ENCODE measurements around the gene RNF224.
"Not testable (repeated sequence)": the region's sequence is repeated elsewhere in the genome, so short reads cannot be mapped to it uniquely, and the experiment has no call there.

The RNF224 gene

DNA sequence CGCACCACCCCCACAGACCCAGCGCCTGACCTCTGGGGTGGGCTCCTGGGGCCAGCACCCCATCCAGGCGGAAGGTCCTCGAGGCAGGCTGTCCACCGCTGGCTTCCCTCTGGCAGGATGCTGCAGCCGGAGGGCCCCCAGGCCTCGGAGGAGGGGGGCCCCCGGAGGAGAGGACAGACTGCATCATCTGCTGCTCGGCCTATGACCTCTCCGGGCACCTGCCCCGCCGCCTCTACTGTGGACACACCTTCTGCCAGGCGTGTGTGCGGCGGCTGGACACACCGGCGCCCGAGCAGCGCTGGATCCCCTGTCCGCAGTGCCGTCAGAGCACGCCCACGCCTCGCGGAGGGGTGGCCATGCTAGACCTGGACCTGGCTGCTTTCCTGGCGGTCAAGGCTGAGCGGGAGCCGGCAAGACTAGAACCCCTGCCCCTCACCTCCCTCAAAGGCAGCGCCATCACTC is 1.2 kb downstream of the RNF224 start:
- no peak for DNase-seq (ENCODE audit: low read depth)

DNA sequence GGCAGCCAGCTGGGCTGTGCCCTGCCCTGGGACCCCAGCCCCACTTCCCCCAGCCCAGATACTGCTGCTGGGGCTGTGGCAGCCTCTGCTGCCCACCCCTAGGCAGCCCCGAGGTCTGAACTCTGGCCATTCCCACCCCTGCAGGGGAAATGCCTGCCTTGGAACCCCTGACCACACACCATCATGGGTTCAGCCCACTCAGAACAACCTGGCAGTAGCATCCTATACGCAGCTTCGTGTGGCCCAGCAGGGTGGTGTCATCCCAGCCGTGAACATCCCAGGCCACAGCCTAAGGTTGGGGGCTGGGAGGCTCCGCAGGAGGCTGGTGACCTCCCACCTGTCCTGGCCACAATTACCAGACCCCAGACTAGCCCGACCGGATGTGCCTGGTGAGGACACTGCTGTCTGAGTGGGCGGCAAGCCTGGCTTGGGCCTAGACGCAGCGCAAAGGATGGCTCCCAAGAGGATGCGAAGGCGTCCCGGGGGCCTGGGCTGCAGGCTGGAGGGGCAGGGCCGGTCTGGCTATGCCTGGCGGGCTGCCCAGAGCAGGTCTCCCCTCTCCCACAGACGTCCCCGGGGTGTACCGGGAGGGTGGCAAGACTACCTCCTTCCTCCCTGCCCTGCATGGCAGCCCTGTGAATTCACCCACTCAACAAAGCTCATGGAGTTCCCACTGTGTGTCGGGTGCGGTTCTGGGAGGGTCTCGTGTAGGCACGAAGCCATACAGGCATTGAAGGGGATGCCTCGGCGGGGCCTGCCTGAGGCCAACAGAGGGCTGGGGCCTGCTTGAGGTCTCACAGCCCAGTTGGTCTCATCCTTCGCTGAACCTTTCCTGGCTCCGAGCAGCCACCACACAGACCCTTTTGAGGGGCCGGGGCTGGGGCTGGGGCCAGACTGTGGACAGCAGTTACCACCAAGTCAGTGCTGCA is 1.9 kb downstream of the RNF224 start:
- DNase-seq (ENCODE audit: low read depth) = no peak

DNA sequence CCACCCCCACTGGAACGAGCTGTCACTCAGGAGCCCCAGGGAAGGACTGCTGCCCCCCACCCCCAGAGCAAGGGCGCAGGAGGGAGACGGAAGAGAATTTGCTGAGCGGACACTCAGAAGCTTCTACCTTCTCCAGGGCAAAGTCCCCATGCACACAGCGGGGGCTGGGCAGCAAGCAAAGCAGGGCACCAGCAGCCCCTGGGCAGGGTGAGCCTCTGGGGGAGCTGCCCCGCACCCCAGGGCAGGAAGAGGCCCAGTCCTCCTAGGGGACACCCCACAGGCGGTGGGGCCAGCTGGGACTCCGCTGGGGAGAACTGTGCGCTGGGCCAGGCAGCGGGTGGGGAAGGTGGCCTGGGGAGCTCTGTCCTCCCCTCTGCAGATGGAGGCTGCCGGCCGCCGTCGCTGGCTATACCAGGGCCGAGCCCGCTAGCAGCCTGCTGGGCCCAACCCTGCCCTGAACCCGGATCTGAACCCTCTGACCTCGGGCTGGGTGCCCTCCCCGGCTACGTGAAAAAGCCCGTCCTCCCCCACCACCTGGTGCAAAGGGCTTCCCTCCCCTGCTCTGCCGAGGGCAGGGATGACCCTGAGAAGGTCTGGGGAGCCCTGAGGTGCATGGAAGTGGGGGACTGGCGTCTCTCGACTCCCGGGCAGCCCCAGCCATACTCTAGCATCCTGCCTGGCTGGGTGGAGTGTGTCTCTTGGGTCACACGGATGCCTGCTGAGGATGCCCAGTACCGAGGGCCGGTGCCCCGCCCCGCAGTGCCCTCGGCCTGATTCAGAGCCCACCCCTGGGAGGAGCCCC is 2.8 kb downstream of the RNF224 start:
- DNase-seq (ENCODE audit: low read depth) = no peak

DNA sequence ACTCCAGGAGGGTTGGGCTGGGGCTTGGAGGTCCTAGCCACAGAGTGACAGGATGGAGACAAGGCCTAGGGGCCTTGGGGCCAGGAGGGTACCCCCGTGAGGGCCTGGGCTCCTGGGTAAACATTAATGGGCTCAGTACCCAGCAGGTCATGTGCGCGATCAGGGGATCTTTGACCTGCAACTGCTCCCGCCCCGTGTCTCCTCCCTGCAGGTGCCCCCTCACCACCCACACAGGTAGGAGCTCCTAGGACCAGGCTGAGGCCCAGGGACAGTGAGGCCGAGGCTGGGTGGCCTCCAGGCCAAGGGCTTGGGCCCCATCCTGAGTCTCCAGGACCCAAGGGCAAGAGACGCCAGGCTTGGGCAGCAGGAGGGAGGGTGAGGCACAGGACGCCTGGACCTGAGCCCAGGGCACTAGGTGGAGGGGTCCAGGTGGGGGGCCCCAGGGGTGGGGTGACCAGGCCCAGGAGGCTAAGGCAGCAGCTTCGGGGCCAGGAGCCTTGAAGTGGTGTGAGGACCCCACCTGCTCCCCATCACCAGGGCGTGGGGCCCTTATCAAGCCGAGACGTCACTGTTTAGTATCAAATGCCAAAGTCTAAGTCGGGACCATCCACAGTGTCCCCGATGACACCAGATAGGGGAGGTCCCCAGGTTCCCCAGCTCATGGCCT is 3.5 kb downstream of the RNF224 start, which contains the start of gene SLC34A3:
Gene SLC34A3, plus strand, starts transcription at position 197 of the 667 bp plus-strand sequence. CDS start 802 bp downstream, outside the sequence.
- no peak for DNase-seq (ENCODE audit: low read depth)

DNA sequence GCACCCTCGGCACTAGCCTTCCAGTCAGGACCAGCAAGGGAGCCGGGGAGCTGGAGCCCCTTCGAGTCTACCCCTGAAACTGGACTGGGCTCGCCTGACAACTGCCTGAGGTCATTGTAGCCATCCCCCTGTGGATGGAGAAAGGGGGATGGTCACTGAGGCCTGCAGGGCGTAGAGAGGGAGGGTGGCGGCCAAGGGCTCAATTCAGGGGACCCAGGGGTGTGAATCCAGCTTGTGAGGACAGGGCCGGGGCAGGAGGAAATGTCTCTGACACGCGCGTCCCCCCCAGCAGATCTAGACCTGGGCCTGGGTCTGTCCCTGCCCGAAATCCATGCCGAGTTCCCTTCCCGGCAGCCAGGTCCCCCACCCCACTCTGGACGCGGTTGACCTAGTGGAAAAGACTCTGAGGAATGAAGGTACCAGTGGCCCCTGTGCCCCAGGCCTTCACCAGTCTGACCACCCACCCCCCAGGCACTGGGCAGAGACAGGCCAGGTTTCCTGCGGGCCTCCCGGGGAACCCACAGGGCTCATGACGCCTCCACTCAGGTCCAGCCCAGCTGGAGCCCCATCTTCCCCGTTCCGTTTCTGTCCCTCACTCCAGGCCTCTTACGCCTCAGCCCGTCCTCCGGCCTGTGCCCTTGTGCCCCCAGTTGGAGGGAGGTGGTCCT is 4.2 kb downstream of the RNF224 start:
- no peak for DNase-seq (ENCODE audit: low read depth)

DNA sequence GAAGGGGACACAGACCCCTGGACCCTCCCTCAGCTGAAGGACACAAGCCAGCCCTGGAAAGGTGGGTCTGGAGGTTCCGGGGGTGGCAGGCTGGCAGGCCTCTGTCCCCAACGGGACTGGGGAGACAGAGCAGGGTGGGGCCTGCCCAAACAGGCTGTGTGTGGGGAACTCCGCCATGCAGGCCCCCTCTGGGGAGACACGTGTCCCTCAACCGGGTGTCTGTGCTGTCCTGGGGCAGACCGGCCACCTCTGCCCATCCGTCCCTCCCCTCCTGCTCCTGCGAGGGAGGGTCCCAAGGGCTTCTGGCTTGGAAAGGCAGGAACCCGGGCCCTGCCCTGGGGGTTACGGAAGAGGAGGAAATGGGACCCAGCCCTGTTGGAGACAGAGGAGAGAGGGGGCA is 4.8 kb downstream of the RNF224 start:
- no peak for DNase-seq (ENCODE audit: low read depth)

DNA sequence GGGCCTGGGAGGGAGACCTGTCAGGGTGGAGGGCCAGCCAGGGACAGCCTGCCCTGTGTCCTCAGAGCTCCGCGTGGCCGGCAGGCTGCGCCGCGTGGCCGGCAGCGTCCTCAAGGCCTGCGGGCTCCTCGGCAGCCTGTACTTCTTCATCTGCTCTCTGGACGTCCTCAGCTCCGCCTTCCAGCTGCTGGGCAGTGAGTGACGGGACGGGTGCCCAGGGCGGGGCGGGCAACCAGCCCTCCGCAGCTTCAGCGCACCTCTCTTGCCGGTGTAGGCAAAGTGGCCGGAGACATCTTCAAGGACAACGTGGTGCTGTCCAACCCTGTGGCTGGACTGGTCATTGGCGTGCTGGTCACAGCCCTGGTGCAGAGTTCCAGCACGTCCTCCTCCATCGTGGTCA is 5.2 kb downstream of the RNF224 start:
- no peak for DNase-seq (ENCODE audit: low read depth)

DNA sequence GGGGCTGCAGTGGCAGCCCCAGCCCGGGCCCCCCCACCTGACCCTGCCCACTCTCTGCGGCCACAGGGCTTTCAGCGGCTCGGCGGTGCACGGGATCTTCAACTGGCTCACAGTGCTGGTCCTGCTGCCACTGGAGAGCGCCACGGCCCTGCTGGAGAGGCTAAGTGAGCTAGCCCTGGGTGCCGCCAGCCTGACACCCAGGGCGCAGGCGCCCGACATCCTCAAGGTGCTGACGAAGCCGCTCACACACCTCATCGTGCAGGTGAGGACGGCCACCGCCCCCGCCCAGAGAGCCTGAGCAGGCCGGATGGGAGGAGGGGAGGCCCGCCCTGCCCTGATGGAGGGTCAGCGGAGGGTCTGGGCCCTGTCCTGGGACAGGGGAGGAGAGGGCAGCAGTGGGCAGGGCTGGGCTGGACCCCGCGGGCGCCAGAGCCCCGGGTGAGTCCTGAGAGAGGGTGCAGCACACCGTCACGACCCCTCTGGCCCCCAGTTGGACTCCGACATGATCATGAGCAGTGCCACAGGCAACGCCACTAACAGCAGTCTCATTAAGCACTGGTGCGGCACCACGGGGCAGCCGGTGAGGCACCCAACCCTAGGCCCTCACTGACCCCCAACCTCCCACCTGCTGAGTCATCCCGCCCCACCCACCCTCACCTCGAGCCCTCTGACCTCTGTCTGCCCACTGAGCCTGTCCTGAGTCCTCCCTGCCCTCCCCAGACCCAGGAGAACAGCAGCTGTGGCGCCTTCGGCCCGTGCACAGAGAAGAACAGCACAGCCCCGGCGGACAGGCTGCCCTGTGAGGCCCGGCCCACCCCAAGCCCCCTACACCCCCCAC is 6.1 kb downstream of the RNF224 start:
- DNase-seq (ENCODE audit: low read depth) = no peak

DNA sequence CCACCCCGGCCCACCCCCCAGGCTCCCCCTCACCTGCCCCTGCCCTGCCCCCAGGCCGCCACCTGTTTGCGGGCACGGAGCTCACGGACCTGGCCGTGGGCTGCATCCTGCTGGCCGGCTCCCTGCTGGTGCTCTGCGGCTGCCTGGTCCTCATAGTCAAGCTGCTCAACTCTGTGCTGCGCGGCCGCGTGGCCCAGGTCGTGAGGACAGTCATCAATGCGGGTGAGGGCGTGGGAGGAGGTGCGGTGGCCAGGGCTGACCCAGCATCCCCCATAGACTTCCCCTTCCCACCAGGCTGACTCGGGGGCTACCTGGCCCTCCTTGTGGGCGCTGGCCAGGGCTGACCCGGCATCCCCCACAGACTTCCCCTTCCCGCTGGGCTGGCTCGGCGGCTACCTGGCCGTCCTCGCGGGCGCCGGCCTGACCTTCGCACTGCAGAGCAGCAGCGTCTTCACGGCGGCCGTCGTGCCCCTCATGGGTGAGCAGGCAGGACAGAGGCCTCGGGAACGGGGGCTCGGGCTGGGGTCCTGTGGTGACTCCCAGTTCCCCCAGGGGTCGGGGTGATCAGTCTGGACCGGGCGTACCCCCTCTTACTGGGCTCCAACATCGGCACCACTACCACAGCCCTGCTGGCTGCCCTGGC is 6.9 kb downstream of the RNF224 start:
- no peak for DNase-seq (ENCODE audit: low read depth)

DNA sequence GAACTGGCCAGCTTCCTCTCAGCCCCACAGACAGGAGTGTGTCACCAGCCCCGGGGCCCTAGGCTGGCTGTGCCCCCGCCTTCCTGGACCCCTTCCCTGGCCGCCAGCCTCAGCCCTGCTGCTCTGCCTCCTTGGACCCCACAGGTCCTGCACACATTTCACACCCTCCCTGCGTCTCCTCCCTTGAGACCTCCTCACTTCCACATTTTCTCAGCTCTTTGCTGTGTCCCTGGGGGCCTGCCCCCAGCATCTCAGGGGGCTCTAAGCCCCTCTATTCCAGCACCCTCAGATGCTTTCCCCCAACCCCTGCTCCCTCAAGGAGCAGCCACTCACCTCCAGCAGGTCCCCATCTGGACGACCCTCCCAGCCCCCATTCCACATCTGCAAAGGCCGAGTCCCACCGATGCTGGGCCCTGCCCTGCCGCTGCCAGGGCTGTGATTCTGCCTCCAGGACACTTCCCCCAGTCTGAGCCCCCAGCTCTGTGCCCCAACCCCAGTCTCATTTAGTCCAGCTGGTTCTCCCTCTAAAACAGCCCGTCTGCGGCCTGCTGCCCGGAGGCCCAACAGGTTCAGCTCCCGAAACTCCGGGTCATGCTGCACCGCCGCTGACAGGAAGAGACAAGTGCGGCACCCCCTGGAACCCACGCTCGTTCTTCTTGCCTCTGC is 7.6 kb downstream of the RNF224 start:
- no peak for DNase-seq (ENCODE audit: low read depth)

DNA sequence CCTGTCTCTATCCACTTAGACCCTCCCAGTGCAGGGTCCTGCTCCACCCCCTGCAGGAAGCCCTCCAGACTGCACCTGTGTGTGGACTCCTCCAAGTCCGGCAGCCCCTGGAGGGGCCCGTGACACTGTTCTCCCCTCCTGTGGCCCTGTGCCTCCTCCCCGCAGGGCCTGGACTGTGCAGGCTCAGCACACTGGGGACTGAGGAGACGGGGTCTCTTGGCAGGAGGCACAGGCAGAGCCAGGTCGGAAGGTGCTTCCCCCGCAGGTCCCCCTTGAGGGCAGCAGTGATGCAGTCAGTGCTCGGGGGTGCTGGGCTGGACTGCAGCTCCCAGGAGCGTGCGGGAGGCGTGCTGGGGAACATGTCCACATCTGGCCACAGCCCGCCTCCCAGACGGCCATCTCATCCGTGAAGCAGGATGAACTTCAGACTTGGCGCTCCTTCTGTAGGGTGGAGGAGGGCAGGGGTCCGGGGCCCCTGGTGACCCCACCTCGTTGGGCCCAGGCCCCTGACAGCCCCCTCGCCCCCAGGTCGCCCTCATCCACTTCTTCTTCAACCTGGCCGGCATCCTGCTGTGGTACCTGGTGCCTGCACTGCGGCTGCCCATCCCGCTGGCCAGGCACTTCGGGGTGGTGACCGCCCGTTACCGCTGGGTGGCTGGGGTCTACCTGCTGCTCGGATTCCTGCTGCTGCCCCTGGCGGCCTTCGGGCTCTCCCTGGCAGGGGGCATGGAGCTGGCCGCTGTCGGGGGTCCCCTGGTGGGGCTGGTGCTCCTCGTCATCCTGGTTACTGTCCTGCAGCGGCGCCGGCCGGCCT is 8.3 kb downstream of the RNF224 start:
- DNase-seq (ENCODE audit: low read depth) = no peak

DNA sequence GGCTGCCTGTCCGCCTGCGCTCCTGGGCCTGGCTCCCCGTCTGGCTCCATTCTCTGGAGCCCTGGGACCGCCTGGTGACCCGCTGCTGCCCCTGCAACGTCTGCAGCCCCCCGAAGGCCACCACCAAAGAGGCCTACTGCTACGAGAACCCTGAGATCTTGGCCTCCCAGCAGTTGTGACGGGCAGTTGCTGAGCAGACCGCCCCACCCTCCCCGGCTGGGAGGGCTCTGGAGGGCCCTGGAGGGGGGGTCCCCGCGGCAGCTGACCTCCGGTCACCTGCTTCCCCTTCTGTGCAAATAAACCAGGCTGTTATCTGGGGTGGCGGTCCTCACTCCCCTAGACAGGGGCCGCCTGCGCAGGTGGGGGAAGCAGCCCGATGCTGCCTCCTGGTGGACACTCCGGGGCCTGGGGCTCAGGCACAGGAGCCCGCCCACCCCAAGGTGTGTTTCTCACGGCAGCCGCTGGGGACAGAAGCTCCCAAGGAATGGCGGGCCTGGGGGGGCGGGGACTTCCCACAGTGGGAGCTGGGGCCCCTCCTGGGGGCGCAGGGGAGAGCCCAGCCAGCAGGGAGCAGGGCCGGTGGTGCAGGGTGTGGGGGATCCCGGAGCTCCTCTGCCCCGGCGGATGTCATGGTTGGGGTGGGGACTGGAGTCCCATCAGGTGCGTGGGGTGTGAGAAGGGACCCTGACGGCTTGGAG is 9.1 kb downstream of the RNF224 start:
- DNase-seq (ENCODE audit: low read depth) = peak; percentile 88

DNA sequence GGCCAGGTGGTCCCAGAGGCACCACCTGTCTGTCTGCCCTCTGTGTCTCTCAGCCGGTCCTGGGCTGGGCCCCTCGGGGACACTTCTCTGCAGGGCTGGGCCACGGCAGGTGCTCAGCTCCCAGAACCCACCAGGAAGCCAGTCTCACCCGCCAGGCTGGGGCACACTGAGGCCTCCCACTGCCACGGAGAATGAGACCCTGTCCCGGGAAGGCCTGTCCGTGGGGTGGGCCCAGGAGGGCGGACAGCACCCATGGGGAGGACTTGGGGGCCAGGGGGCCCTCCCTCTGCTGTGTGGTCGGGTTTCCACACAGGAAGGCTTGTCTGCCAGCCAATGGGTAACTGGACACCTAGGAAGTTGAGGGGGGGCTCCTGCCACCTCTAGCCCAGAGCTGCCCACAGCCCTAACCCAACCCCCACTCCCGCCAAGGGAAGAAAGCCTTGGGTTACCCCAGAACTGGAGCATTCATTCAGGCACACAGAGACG is 9.7 kb downstream of the RNF224 start:
- no peak for DNase-seq (ENCODE audit: low read depth)

DNA sequence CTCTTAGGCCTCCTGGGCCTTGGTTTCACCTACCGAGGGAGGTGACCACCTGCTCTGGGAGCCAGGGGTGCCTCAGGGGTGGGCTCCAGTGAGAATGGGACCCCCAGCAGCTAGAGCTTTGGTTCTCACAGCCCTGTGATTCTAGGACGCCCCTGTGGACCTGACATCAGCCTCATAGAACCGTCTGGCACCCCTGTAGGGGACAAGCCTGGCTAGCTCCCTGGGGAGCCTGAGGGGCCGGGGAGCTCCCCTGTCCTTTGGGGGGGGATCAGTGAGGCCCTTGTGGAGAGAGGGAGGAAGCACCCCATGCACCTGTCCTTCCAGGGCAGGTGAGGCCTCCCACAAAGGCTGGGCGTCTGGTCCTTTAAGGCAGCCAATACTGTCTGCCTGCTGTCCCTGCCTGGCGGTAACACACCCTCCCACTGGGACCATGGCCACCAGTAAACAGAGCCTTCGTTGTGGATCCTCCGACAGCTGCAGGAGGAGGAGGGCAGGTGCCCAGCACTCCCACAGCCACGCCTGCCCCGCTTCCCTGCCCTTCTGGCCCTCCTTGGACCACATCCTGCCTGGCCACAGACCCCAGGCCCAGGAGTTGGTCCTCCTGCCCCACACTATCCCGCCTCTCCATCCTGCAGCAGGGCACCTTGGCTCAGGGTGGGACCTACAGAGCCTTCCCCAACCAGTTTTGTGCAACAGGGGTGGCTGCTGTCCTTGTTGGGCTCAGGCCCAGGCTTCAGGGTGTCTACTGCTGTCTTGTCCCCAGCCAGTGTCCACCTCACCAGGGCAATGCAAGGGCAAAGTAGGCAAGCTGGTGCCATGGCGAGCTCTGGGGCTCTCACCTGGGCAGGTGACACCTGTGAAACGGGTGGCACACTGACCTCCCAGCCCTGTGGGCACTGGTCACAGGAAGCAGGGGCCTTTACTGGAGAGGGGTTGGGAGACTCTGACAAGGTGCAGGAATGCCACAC is 10.7 kb downstream of the RNF224 start:
- no peak for DNase-seq (ENCODE audit: low read depth)

DNA sequence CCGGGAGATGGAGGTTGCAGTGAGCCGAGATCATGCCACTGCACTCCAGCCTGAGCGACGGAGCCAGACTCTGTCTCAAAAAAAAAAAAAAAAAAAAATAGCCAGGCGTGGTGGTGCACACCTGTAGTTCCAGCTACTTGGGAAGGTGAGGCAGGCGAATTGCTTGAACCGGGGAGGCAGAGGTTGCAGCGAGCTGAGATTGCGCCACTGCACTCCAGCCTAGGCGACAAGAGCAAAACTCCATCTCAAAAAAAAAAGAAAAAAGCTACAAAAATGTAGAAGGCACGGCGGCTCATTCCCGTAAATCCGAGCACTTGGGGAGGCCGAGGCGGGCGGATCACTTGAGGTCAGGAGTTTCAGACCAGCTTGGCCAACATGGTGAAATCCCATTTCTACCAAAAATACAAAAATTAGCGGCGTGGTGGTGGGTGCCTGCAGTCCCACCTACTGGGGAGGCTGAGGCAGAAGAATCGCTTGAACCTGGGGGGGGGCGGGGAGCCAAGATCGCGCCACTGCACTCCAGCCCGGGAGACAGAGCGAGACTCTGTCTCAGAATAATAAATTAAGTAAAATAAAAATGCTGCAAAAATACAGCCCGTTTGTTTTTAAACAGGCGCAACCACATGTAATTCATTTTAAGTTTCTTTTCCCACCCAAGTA is 12.4 kb downstream of the RNF224 start:
- DNase-seq (ENCODE audit: low read depth) = not testable (repeated sequence)

DNA sequence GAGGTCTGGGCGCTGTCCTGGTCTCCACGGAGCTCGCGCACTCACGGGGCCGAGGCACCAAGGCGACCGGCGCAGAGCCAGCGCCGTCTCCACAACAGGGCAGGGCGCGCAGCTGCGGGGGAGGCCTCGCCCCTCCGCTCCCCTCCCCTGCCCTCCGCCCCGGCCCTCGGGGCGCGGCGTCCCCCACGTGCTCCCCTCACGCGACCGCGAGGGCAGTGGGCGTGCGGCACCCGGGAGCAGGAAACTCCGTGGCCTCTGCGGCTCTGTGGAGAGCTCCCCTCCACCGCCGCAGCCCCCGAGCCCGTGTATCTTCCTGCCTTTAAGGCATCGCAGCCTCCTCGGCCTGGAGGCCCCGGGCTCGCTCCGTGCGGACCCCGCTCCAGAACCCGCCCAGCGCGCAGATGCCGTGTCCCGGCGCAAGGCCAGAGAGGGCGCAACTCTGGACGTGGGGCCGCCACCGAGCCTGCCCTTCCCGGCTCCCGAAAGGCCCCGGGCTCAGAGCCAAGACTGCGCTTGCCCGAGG is 13.1 kb downstream of the RNF224 start:
- DNase-seq (ENCODE audit: low read depth) = peak; percentile 49
